Lung microvascular endothelial cell (primary cell): ENCODE results near the gene LGALSL. TPM values are rescaled to one million over a fixed set of nuclear protein-coding genes. Genes with fewer than 3 reads are reported as not detected.

Source experiments
- DNase-seq, 2 donors: peaks; one replicate each; pipeline versions ENCODE4 v3.0.0 to v3.0.0-alpha.2; 2010; ENCODE audit warnings: low read depth in 2 of 2
- total RNA-seq: library from RNA; depleted of rRNA; stranded (reverse); fragments of >200 nt; gene quantifications from 2 replicates; pipeline ENCODE4 v1.2.1, GENCODE V29; 2014

LGALSL gene
- total RNA-seq, 1 donor from 2014 or later = 2.6 TPM

DNA sequence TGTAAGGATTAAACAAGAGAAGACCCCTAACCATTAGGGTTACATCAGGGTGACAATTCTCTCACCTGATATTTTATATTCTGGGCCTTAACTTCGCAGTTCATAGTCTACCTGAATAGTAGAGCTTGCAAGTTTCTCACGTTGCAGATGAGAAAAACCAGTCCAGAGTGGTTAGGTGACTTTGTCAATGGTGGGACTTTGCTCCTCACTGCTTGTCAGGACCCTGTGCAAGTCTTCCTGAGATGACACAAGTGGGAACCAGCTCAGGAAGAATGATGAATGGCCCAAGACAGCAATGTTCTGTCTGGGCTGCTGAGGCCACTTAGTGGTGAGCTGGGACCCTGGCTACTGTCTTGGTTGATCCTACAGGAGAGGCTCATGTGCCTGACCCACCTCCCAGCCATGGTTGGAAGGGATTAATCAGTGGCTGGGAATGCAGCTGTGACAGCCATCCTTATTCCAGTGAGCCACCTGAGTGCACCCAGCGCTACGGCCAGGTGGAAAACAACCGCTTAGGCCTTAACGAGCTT is 16.9 kb downstream of the LGALSL start:
- no peak for DNase-seq

DNA sequence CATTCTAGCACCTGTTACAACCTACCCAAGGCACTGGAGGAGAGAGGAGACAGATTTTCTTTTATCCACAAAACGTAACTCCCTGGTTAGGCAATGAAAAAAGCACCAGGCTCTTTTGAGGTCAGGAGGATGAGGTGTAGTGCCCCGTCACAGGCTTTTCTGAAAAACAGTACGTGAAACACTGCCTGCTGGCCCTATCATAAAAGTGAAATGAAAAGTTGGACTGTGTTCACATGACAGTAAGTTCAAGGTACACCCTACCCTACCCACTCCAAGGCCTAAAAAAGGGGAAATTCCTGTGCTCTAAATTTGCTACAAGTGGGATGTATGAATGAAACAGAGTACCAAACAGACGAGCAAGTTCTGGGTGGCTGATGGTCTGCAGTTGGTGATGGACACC is 17.6 kb downstream of the LGALSL start:
- DNase-seq = no peak

DNA sequence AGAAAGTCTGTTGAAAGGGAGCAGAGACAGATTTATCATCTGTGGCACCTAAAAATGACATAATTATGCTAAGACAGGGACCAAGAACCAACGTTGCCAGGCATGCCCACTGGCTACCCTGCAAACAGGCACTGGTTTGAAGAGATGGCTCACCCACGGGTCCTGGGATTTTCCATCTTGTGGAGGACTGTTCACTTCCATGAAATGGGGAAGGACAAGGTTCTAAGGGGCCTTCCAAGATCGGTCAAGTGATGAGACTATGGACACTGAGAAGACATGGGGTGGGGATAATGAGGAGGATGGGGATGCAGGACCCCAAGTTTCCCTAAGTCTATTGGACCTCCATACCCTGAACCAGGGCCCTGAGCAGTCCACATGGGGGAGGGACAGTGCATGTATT is 18.9 kb downstream of the LGALSL start:
- no peak for DNase-seq

DNA sequence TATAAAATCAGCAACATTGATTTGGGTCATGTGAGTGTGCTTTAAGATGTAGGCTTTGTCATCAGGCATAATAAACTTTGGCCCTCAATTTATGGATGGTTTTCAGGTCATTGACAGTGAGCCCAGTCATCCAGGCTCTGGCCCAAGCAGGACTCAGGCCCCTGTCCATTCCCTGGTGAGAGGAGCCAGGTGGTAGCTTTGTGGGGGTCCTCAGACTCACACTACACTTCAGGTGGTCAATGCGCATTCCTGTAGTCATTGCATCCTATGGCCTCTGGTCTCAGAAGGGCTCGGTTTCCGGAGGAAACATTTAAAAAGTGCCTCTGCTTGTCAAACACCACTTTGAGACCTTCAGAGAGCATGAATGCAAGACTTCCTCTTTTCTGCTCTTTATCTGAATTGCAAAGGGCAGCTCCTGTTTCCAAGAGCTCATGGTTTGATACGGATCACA is 20.2 kb downstream of the LGALSL start:
- no peak for DNase-seq

DNA sequence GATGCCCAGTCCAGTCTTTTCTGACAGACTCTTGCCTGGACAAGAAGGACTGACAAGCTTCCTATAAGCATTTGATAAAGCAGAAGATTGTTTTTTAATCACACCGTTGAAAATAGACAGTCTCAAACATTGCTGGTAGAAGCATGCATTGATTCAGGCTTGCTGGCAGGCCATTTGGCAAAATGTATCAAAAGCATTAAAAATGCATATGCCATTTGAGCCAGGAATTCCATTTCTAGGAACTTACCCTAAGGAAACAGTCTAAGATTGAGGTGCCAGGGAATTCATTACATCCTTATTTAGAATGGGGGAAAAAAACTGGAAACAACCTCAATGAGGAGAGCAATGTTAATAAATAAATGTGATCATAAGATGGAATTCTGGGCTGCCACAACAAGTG is 20.7 kb downstream of the LGALSL start:
- DNase-seq = no peak

DNA sequence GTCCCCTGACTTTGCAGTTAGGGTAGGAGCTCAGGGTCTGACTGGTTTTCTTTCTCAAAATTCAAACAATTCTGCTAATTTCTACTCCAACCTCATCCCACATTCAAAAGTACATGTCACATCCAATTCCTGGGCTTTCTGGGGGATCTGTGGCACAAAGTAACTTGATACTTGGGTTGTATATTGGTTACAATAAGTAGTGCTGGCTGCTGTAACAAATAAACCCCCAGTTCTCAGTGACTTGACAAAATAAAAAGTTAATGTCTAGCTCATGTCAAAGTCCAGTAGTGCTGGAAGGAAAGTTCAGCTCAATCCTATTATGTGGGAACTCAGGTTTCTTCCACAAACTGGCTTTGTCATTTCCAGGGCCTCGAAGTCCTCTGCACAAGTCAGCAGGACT is 23.1 kb downstream of the LGALSL start:
- DNase-seq = no peak

DNA sequence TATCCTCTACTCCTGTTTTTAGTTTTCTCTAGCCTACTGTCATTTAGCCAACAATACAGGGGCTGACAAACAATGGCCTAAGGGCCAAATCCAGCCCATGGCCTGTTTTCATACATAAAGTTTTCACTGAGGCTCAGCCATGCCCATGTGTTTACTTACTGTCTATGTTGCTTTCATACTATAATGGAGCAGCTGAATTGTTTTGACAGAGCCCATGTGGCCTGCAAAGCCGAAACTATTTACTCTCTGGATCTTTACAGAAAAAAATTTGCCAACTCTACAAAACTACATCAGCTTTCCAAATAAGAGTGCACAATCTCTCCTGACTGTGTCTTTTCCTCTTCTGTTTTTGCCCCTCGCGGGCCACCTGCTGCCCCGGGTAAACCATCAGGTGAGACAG is 24.0 kb downstream of the LGALSL start:
- DNase-seq = no peak

DNA sequence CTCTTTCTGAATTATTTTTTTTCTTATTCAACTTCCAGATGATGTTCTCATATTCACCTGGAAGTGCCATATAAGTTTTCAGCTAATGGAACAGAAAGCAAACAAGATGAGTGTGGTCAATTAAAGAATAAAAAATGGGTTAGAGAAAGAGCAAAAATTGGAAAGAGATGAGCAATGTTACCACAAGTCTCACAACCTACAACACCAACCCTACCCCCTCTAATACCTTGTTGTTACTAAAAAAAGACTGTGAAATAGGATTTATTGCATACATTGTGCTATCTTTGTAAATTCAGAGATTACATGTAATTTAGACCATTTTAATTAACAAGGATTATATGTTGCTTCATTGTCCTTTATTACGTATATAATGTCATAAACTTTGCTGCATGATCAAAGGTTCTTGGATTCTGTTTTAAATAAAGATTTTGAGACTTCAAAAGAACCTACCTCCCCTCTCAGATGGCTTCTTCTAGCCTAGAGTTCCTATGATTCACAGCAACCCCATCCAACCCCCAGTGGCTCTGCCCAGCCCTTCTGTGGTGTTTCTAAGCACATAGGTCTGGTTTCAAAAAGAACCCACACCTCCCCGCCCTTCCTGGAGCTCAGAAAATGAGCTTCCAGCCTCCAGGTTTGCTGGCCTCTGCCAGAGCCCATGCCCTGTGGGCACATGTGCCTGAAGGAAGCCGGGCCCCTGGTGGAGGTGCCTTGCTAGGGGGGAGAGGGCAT is 24.7 kb downstream of the LGALSL start:
- DNase-seq = no peak

DNA sequence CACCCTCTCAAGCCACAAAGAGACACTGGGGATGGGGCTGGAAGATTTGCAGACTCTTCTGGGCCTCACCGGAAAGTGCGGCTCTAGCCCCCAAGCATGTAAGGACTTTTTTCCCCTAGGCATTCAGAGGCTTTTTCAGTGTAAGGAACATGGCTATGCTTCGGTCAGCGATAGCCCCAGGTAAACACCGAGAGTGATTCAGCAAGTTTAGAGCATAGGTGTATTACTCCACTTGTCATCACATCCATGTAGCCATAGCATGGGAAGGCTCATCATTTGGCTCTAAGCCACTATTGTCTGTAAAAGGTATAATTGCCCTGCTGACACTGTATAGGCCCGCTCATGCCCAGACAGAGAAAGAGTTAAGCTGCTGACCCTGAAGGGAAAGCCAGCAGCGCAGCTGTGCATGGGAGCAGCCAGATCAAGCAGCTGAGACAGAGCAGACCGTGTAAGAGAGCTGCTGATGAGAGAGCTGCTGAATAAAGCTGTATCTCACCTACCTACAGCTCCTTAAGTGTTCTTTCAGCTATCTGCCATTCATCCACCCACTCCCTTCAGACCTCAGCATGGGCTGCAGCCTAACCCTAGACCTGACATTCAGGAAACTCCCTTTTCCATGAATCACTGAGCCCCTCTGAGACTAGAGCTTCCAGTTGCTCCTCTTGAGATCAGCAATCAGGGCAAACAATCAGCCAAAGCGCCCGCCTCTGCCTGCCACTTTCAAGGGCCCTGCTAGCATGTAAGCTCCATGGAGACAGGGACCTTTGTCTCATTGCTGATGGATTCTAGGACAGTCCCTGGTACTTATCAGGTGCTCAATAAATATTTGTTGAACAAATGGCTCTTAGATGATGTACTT is 25.5 kb downstream of the LGALSL start:
- no peak for DNase-seq

DNA sequence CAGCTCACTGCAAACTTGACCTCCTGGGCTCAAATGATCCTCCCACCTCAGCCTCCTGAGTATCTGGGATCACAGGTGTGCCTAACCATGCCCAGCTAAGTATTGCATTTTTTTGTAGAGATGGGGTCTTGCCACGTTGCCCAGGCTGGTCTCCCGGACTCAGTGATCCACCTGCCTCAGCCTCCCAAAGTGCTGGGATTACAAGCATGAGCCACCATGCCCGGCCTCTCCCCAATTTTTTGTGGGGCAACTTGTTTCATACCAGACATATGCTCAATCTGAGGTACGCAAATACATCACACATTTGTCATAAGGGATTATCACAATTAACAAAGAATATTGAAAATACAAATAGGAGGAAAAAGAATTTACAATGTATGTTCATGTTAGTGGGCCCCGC is 27.7 kb downstream of the LGALSL start:
- DNase-seq = no peak

DNA sequence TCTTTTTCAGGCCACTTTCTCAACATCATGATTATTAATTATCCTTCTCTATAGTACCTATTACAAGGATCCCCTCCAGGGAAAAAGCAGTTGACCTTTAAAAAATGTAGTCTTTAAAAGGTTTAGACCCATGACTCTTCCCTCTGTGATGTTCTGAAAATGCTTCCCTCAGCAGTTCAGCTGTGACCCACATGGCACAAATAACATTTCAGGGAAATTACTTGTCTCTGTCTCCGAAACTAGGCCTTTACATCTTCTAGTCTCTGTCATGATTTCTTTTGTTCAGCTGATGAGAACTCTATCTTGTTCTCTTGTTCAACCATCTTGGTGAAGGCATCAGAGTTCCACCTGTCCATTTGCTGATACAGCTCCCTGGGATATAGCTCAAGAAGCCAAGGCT is 28.3 kb downstream of the LGALSL start:
- no peak for DNase-seq

DNA sequence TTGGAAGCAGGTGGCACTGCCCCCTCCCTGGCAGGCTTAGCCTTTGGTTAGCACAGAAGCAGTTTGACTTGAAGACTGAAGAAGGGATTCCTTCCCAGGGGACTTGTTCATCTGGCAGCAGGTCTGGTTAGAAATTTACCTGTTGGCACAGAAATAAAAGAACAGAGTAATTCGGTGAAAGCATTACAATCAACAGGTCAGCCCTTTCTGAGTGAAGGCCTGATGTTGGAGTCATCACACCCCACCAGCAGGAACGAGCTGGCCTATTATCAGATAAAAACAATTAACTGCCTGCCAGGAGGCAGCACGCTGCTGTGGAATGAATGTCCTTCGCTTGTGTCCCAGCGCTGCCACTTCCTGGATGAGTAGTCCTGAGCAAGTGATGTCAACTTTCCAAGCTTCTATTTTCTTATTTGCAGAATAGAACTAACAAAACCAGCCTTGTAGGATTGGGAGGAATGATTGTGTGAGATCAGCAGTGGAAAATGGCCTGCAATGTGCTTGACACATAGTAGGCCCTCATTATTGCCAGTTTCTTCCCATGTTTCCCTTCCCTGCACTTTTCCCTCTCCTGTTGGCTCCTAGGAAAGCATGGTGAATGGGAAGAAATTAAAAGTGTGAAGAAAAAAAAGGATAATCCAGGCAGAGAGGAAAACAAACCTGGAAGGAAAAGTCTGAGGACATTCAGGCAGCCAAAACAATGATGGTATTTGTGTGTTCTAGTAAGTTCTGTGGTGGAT is 29.0 kb downstream of the LGALSL start:
- peak; percentile 65 to 66 for DNase-seq

DNA sequence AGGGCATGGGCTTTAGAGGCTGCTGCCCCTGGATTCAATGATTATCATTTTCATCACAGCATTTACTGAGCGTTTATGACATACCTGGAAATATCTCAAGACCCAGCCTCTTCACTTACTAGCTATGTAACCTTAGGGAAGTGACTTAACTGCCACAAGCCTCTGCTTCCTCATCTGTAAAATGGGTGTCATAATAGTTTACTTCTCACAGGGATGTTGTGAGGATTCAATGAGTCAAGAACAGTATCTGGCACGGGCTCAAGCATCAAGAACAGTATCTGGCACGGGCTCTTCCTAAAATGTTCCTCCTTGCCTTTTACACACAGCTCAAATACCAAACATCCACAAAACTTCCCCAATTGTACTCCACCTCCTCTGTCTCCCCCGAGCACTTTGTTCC is 31.4 kb downstream of the LGALSL start:
- DNase-seq = no peak

DNA sequence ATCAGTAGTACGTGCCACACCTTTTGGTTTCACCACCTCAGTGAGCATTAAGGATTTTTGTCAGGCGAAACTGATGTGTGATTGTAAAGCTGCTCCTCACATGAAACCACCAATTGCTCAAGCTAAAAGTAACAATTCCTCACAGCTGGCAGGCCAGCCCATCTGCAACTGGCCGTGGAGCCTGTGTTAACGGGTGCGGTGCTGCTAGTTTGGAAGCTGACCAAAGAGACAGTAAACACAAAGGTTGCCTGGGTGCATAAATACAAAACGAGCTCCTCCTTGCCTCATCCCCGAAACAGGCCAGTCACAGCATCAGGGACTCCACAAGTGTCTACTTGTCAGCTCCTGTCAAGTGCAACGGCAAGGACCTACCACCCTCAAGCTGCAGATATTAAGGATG is 32.0 kb downstream of the LGALSL start:
- DNase-seq = no peak

DNA sequence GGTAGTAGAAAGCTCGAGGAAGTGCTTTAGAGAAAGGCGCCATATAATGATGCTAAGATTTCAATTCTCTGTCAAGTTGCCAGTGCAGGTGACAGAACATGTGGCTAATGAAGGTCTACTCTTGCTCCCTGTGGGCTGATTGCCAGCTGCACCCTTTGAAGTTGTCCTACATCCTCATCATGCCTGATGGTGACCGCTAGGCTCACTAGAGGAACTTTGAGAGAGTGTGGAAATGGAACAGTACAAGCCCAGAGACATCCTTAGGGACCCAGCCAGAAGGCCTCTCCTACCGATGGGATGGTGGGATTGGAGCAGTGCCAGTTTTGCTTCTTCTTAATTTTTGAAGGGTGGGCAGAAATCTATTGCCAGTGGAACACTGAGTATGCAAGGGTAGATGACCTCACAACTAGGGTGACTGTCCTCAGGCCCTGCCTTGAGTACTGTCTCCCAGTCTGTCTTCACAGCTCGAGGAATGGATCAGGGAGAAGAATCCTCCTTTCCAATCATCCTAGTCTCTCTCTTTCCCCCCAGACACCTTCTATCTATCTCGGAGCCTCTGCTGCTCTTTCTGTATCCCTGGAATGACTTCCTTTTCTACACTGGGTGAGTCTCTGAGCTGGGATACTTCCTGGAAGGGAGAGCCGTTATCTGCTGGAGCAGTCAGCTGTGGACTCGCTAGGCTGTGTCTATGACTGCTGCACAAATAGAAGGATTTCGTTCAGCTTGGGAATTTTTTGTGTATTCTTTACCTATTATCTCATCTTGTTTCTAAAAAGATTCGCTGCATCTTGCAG is 33.5 kb downstream of the LGALSL start:
- DNase-seq = no peak

DNA sequence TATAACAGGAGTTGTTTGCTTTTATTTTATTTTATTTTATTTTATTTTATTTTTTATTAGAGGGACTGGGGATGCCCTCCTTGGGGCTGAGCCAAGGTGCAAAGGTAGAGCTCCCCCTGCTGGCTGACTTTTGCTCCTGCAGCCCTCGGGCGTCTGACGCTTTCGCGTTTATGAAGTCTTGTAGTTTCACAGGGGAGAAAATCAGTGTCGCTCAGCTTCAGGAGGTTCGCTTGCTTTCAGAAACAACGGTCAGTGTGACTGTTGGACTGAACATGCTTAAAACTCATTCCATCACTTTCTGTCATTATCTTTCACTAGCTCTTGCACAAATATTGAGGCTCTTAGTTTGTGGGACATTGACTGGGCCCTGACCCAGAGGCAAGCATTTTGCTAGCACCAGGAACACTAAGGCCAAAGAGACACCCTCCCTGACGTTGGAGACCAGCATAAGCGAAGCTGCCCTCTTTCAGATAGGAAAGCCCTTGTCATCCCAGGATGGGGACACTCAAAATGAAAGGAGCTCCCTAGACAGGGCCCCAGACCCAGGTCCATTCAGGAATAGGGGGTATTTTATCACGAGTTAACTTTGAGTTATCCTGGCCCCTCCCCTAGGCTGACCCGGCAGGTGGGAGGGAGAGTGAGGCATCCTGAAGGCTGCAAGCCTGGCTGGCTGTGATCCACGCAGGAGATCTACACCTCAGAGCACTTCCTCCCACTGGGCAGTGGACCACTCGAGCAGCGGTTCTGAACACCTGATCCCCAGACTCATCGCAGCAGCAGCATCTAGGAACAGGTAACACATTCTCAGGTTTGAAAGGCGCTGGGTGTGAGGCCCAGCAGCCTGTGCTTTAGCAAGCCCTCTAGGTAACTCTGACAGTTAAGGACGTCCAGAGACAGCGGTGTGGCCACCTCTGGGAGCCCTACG is 34.4 kb downstream of the LGALSL start:
- DNase-seq = peak; percentile 66 to 75

DNA sequence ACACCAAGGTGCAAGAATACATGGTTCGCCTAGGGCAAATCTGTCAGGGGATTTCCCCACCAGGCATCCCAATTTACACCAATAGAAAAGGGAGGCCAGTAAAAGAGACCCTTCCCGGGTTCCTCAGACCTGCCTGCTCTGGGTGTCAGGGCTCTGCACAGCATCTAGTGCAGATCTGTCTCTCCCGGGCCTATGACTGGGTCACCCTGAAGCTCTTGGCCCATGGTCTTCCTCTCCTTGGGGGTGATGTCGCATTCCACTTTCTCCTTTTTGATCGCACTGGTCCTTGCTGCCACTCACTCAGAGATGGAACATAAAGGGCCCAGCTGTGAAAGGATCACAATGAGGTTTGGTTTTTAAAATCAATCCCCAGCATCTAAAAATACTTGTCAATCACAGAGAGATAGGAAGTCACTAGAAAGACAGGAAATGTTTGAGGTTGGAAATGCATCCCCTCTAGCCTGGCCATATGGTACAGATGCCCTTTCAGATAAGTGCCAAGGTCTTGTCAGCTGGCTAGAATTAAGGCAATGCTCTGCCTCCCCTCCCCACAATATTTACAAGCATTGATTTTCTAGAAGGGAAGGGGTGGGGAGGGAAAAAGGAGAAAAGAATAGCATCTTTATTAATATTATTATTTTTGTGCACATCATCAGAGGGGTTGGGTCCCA is 35.3 kb downstream of the LGALSL start:
- no peak for DNase-seq

DNA sequence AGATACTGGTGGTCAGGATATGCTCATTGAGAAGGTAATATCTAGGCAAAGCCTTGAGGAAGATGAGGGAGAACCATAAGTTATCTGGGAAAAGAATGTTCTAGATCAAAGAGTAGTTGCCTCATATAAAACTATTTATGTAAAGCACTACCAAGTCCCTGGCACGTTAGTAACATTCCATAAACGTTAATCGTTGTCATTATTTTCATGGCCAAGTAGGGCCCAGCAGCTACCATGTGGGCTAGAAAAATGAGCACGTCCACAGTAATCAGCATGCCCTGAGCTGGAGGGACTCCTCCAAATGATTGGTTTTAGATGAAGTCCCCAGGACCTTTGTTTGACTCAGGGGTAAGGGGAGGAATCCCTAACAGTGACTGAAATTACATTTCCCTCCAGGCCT is 37.5 kb downstream of the LGALSL start:
- peak in 1 of 2 donors; percentile 15 for DNase-seq

DNA sequence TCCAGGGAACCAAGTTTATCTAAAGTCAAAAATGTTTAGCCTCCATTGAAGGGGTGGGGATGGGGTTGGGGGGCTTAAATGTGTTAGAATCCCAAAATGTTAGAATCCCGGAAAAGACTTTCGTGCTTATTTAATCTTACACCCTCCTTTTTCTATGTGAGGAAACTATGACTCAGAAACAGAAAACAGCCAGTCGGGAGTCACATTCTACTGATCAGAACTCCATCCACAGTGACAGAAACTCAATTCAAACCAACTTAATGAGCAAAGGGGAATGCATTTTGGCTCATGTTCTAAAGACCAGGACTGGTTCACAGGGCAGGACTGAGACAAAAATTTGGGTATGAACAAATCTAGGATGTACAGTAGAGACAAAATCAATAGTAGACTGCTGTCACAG is 38.3 kb downstream of the LGALSL start:
- peak; percentile 69 to 75 for DNase-seq
